Mononuclear cell (primary cell): ENCODE measurements around the gene QSER1. TPM values are rescaled to one million over a fixed set of nuclear protein-coding genes. Genes with fewer than 3 reads are reported as not detected.
"Not testable (repeated sequence)": the region's sequence is repeated elsewhere in the genome, so short reads cannot be mapped to it uniquely, and the experiment has no call there.

Experiments
- H3K27me3 ChIP-seq: 2 replicates; pipeline ENCODE4 v1.6.0; 2011; ENCODE audit warnings: low read length, control low read depth; ENCODE audit not compliant: insufficient read depth
- H3K4me1 ChIP-seq: 2 replicates; pipeline ENCODE4 v1.5.1; 2011; ENCODE audit warnings: mild to moderate bottlenecking, low read length, control low read depth; ENCODE audit not compliant: insufficient read depth
- H3K4me3 ChIP-seq: 2 replicates; pipeline ENCODE4 v1.5.1; 2011; ENCODE audit warnings: mild to moderate bottlenecking, low read length, moderate library complexity
- H3K9me3 ChIP-seq: 2 replicates; pipeline ENCODE4 v1.5.1; 2011; ENCODE audit warnings: low read depth, mild to moderate bottlenecking, control low read depth, low read length
- total RNA-seq: library from RNA; depleted of rRNA; stranded (reverse); fragments of >200 nt; gene quantifications from one replicate; pipeline ENCODE4 v1.2.3, GENCODE V29; 2012

The QSER1 gene
- total RNA-seq, 1 donor = 14.8 TPM

GRCh38 chr11:32899438-32899837 is 6.8 kb downstream of the QSER1 start:
- Histone ChIP-seq H3K4me1 (peaks cover 16% of the 10 kb centered on the region), H3K4me3 (no peak overlapping the region), H3K27me3 (no peaks in the 10 kb centered on the region), H3K9me3 (no peaks in the 10 kb centered on the region)

- Histone ChIP-seq H3K4me3 (no peak overlapping the region), H3K9me3 (no peaks in the 10 kb centered on the region), H3K27me3 (no peaks in the 10 kb centered on the region), H3K4me1 (peaks cover 16% of the 10 kb centered on the region)
Observed at GRCh38 chr11:32902089-32902665, 9.6 kb downstream of the QSER1 start.

GRCh38 chr11:32905028-32905667 is 12.5 kb downstream of the QSER1 start:
- Histone ChIP-seq H3K4me3 (no peak overlapping the region), H3K9me3 (no peaks in the 10 kb centered on the region), H3K4me1 (peaks cover 12% of the 10 kb centered on the region), H3K27me3 (no peaks in the 10 kb centered on the region)

- no peak overlapping the region for H3K4me3 ChIP-seq
- no peaks in the 10 kb centered on the region for H3K27me3 ChIP-seq
- H3K9me3 ChIP-seq = no peaks in the 10 kb centered on the region
- H3K4me1 ChIP-seq = no peaks in the 10 kb centered on the region
Observed at GRCh38 chr11:32908619-32909018, 16.0 kb downstream of the QSER1 start.

GRCh38 chr11:32911413-32911812 is 18.8 kb downstream of the QSER1 start:
- no peaks in the 10 kb centered on the region for H3K4me1 ChIP-seq
- no peak overlapping the region for H3K4me3 ChIP-seq
- H3K27me3 ChIP-seq = no peaks in the 10 kb centered on the region
- no peaks in the 10 kb centered on the region for H3K9me3 ChIP-seq

GRCh38 chr11:32913445-32913844 is 20.8 kb downstream of the QSER1 start:
- Histone ChIP-seq H3K27me3 (no peaks in the 10 kb centered on the region), H3K4me3 (no peak overlapping the region)

GRCh38 chr11:32916361-32916760 is 23.8 kb downstream of the QSER1 start:
- Histone ChIP-seq H3K4me3 (no peak overlapping the region), H3K4me1 (no peaks in the 10 kb centered on the region), H3K27me3 (no peaks in the 10 kb centered on the region), H3K9me3 (no peaks in the 10 kb centered on the region)

More at GRCh38 chr11:32913445-32913844, 20.8 kb downstream of the QSER1 start:
- Histone ChIP-seq H3K9me3 (no peaks in the 10 kb centered on the region), H3K4me1 (no peaks in the 10 kb centered on the region)

GRCh38 chr11:32916994-32917393 is 24.4 kb downstream of the QSER1 start:
- H3K4me1 ChIP-seq = no peaks in the 10 kb centered on the region
- no peak overlapping the region for H3K4me3 ChIP-seq

GRCh38 chr11:32918427-32918826 is 25.8 kb downstream of the QSER1 start:
- Histone ChIP-seq H3K27me3 (no peaks in the 10 kb centered on the region), H3K4me1 (no peaks in the 10 kb centered on the region), H3K4me3 (no peak overlapping the region), H3K9me3 (no peaks in the 10 kb centered on the region)

More at GRCh38 chr11:32916994-32917393, 24.4 kb downstream of the QSER1 start:
- no peaks in the 10 kb centered on the region for H3K27me3 ChIP-seq
- H3K9me3 ChIP-seq = no peaks in the 10 kb centered on the region

GRCh38 chr11:32919338-32919737 is 26.7 kb downstream of the QSER1 start:
- no peaks in the 10 kb centered on the region for H3K4me1 ChIP-seq
- H3K4me3 ChIP-seq = no peak overlapping the region
- no peaks in the 10 kb centered on the region for H3K27me3 ChIP-seq
- H3K9me3 ChIP-seq = no peaks in the 10 kb centered on the region

GRCh38 chr11:32920570-32920969 is 28.0 kb downstream of the QSER1 start:
- H3K4me1 ChIP-seq = no peaks in the 10 kb centered on the region
- H3K27me3 ChIP-seq = no peaks in the 10 kb centered on the region
- no peaks in the 10 kb centered on the region for H3K9me3 ChIP-seq
- H3K4me3 ChIP-seq = no peak overlapping the region

- Histone ChIP-seq H3K9me3 (no peaks in the 10 kb centered on the region), H3K27me3 (no peaks in the 10 kb centered on the region), H3K4me3 (no peak overlapping the region), H3K4me1 (no peaks in the 10 kb centered on the region)
Observed at GRCh38 chr11:32921204-32921603, 28.6 kb downstream of the QSER1 start.

- no peaks in the 10 kb centered on the region for H3K9me3 ChIP-seq
- no peaks in the 10 kb centered on the region for H3K4me1 ChIP-seq
- no peak overlapping the region for H3K4me3 ChIP-seq
- no peaks in the 10 kb centered on the region for H3K27me3 ChIP-seq
Observed at GRCh38 chr11:32931606-32932005, 39.0 kb downstream of the QSER1 start.

GRCh38 chr11:32932196-32932595 is 39.6 kb downstream of the QSER1 start:
- H3K4me3 ChIP-seq = no peak overlapping the region
- no peaks in the 10 kb centered on the region for H3K9me3 ChIP-seq

GRCh38 chr11:32935462-32936029 is 42.9 kb downstream of the QSER1 start:
- no peaks in the 10 kb centered on the region for H3K27me3 ChIP-seq
- no peaks in the 10 kb centered on the region for H3K4me1 ChIP-seq
- no peaks in the 10 kb centered on the region for H3K9me3 ChIP-seq
- no peak overlapping the region for H3K4me3 ChIP-seq

More at GRCh38 chr11:32932196-32932595, 39.6 kb downstream of the QSER1 start:
- Histone ChIP-seq H3K4me1 (no peaks in the 10 kb centered on the region), H3K27me3 (no peaks in the 10 kb centered on the region)

- H3K27me3 ChIP-seq, H3K9me3 ChIP-seq, H3K4me3 ChIP-seq, H3K4me1 ChIP-seq: not testable (repeated sequence)
Observed at GRCh38 chr11:32936178-32936577, 43.6 kb downstream of the QSER1 start.
